GM04504 (cell line): ENCODE results near the gene RANBP3.
"Not testable (repeated sequence)": the region's sequence is repeated elsewhere in the genome, so short reads cannot be mapped to it uniquely, and the experiment has no call there.

Source experiments
- DNase-seq: peaks from one replicate; pipeline ENCODE4 v3.0.0-alpha.2; 2012; ENCODE audit warnings: low read depth

The RANBP3 gene

GRCh38 chr19:6006070-6006446, 28.1 kb upstream of the RANBP3 start:
- not testable (repeated sequence) for DNase-seq

- DNase-seq, result no peak
These were observed 27.6 kb upstream of the RANBP3 start for GRCh38 chr19:6005321-6006069.

- no peak for DNase-seq
These were observed 26.0 kb upstream of the RANBP3 start for GRCh38 chr19:6003976-6004375.

- DNase-seq, result no peak
These were observed 24.7 kb upstream of the RANBP3 start for GRCh38 chr19:6002591-6002990.

- no peak for DNase-seq
These were observed 22.4 kb upstream of the RANBP3 start for GRCh38 chr19:6000228-6000847.

DNA sequence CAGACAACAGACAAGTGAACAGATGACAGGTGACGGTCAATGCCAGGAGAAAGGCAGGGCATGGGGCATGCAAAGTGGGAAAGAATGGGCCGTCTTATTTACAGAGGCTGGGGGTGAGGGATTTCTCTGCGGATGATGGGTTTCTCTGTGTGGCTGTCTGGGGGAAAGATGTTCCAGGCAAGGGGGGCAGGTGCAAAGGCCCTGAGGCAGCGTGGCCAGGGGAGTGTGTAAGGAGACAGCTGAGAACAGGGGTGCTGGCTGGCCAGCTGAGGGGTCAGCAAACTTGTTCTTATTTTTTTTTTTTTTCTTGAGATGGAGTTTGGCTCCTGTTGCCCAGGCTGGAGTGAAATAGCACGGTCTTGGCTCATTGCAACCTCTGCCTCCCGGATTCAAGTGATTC, 21.8 kb upstream of the RANBP3 start:
- DNase-seq, result no peak

DNA sequence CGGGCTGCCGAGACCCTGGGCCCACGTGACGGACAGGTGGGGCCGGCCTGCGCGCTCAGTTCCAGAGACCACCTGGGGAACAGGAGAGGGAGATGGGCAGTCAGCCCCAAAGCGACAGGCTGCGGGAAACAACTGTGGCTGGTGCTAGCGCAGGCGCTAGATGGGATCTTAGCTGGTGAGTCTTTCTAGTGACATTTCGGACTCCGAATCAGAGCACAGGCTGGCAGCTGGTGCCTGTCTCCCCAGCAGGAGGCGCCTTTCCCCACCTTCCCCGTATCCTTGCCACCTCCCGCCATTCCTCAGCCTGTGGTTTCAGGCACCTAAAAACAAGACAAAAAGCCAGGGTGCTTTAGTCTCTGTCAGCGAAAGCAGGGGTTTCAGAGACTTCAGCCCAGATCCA, 19.4 kb upstream of the RANBP3 start:
- no peak for DNase-seq

GRCh38 chr19:5996623-5997320, 18.8 kb upstream of the RANBP3 start:
- DNase-seq, result no peak

DNA sequence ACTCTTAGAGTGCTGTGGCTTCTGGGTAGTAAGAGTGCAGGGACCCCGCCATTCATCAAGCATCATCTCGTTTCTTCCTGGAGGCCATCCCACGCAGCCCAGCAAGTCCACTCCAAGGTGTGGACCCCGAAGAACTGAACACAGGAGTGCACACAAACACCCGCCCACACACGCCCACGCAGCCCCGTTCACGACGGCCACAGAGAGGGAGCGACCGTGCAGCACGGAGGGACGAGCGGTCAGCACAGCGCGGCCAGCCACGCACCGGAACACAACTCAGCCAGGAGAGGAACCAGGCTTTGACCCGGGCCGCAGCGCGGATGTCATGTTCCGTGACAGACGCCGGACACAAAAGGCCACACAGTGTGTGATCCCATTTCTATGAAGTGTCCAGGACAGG, 18.2 kb upstream of the RANBP3 start:
- no peak for DNase-seq

DNA sequence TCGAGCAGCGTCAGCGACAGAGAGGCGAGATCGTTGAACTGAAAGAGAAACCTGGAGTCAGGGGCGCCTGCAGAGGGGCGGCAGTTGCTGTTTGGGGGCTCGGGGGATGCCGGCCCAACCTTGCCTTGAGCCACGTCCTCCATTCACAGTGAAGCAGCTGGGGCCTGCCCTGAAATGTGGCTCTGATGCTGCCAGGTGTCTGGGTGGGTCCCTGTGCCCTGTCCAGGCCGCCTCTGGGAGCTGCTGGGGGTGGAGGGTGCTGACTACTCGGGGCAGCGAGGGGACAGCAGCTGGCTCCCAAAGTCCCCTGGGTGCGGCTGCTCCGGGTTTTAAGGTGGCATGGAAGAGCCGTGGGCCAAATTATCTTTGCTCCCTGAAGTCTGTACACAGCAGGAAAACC, 17.7 kb upstream of the RANBP3 start:
- DNase-seq, result no peak

GRCh38 chr19:5994405-5995165, 16.6 kb upstream of the RANBP3 start:
- DNase-seq, result no peak

DNA sequence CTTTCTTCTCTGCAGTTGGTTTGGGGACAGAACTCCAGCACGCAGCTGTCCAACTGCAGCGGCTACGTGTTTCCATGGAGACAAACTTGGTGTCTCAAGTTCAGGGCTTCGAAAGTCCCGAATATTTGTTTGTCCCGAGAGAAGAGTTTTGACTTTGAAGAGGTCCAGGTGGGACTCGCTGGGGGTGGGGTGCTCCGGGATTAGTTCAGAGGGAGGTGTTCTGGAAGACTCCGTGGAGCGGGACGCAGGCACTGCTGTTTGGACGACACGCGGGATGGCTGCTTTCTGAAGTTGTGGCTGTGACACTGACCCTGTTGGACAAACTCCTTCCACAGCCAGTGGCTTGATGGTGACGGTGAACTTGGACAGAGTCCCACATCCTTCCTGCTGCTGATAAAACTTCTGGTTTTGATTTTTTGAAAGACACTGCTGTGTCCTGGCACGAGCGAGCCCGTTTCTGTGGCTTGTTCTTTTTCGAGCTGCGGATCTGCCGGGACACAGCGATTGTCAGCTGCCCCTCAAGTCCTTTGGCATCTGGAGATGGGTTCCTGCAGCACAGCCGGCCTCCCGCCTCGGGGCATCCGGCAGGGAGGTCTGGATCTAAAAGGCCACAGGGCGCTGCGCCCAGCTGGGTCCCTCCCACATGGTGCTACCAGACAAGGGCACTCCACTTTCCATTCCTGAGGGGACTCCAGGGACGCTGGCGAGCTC, 15.9 kb upstream of the RANBP3 start:
- no peak for DNase-seq

GRCh38 chr19:5993201-5993600, 15.3 kb upstream of the RANBP3 start:
- no peak for DNase-seq

GRCh38 chr19:5992756-5993155, 14.8 kb upstream of the RANBP3 start:
- DNase-seq, result no peak

GRCh38 chr19:5991244-5991838, 13.4 kb upstream of the RANBP3 start:
- no peak for DNase-seq

GRCh38 chr19:5990289-5990797, 12.4 kb upstream of the RANBP3 start:
- no peak for DNase-seq

DNA sequence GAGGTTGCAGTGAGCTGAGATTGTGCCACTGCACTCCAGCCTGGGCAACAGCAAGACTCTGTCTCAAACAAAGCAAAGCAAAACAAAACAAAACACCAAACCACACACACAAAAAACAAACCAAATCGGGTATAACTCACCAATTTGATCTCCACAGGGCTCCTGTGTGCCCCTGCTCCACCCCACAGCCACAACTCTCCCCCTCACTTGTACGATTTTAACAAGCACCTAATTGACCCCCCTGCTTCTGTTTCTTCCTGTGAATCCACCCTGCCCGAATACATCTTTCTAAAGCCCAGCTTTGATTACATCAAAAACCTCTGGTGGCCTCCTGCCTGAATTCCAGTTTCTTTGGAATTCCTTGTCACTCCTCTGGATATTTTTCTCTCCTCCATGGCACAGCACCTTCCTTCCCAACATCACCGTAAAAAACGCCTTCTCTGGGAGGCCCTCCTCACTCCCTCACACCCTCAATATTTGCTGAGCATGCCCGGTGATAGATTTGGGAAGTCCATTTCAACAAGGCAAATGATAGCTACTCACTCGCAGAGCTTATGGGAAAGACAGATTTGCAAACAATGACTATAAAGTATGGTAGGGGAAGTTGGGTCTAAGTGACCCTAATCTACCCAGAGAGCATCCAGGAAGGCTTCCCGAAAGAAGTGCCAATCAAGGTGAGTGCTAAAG, 11.6 kb upstream of the RANBP3 start:
- DNase-seq, result no peak

DNA sequence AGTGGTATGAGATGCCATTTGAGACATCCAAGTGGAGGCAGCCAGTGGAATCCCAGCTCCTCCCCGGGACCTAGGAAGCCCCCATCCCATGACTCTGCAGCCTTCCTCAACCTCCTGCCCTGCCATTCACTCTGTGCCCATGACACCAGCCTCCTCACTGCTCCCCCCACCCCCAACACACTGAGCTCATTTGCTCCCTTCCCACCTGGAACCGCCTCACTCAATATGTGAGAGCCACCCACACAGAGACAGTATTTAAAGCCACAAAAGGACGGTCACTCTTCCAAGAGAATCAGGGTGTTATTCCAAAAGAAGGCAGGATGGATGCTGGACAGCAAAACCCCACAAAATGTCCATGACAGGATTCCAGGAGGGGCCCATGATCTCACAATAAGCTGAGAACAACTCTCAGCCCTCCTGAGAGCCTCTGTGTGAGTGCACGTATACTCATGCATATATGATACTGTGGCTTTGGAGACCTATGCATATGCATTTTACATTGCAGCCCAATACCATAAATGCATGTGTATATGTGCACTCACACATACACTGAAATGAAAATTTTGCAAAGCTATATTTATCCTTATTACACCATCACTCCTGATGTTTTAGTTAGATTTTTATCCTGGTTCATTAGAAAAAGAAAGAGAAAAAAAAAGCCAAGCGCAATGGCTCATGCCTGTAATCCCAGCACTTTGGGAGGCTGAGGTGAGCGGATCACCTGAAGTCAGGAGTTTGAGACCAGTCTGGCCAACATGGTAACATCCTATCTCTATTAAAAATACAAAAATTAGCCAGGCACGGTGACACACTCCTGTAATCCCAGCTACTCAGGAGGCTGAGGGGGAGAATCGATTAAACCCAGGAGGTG, 10.8 kb upstream of the RANBP3 start:
- no peak for DNase-seq

- DNase-seq, result peak; percentile 41
These were observed 9.3 kb upstream of the RANBP3 start for GRCh38 chr19:5987077-5987818.
